Renal pelvis (tissue), 4 donors: ENCODE measurements around the gene TBCEL. TPM values are rescaled to one million over a fixed set of nuclear protein-coding genes. Genes with fewer than 3 reads are reported as not detected.
A peak's percentile ranks its signal among the peaks of the same experiment; 100 is the strongest.
"Not testable (repeated sequence)": the region's sequence is repeated elsewhere in the genome, so short reads cannot be mapped to it uniquely, and the experiment has no call there.

Experiments
- DNase-seq: peaks from one replicate; pipeline ENCODE4 v3.0.0-alpha.2; 2013
- polyA plus RNA-seq, 3 donors: library from polyadenylated mRNA; unstranded; fragments of 120-200 nt; gene quantifications; one replicate each; pipeline ENCODE4 v1.2.1, GENCODE V29; 2013; ENCODE audit not compliant: insufficient read length in 3 of 3

The TBCEL gene
- polyA plus RNA-seq, 3 donors, result 21.8 to 24.8 (median 23.5) TPM

DNA sequence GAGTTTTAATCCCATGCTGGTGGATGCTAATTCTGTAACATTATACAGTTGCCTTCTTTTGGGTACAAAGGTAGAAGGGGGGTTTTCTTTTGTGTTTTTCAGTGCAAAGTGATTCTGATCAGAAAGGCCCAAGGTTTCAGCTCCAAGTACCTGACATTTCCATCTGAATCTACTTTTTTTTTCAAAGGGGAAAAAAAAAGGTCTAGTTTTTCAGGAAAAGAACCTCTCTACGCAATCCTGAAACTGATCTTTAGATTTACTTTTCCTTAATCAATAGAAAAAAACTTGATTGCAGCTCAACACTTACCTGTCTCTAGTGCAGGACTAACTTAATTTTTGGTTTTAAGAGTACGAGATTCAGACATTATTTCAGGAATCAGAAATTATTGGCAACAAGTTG lies 77.0 kb downstream of the TBCEL start, which contains the start of gene TECTA:
Gene TECTA (plus strand): TSS at position 301 of the 400 bp plus-strand sequence. CDS start 1,423 bp downstream, outside the sequence.
- DNase-seq, result no peak

GRCh38 chr11:121104312-121104762 lies 80.4 kb downstream of the TBCEL start:
- no peak for DNase-seq

- DNase-seq, result peak; percentile 45
Observed at GRCh38 chr11:121105063-121105480, 81.2 kb downstream of the TBCEL start.

- peak; percentile 59 for DNase-seq
Observed at GRCh38 chr11:121105481-121106195, 81.7 kb downstream of the TBCEL start.

DNA sequence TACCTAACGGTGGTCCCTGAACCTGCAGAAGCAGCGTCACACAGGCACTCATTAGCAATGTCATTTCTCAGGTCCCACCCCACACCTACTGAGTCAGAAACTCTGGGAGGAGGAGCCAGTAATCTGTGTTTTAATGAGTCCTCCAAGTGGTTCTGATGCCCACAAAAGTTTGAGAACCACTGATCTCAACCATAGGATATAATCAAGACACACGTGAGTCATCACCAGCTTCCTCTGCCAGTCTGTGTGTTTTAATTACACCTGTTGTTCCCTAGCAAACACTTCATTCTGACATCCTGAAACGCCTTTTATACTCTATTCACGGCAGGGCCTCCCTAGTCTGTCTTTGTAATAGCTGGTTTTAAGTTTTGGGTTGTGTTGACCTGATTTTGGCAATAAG lies 82.9 kb downstream of the TBCEL start:
- DNase-seq, result no peak

GRCh38 chr11:121108413-121108812 lies 84.5 kb downstream of the TBCEL start:
- DNase-seq, result no peak

DNA sequence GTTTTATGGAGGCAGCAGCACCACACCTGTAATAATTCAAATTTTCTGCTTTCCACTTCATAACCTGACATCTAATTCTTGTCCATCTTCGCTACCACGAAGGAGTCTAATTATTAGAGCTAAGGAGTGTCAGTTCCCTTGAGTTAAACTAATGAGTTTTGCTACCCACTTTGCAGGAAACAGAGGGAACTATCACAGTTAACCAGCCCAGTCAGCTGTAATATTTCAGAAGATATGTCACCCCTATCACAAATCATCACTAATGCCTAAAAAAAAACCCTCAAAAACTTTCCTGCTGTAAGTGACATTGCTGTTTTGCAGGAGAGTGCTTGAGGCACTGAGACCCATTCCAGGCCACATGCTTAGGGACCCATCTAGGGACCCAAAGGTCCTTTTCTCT lies 85.6 kb downstream of the TBCEL start:
- DNase-seq, result no peak

DNA sequence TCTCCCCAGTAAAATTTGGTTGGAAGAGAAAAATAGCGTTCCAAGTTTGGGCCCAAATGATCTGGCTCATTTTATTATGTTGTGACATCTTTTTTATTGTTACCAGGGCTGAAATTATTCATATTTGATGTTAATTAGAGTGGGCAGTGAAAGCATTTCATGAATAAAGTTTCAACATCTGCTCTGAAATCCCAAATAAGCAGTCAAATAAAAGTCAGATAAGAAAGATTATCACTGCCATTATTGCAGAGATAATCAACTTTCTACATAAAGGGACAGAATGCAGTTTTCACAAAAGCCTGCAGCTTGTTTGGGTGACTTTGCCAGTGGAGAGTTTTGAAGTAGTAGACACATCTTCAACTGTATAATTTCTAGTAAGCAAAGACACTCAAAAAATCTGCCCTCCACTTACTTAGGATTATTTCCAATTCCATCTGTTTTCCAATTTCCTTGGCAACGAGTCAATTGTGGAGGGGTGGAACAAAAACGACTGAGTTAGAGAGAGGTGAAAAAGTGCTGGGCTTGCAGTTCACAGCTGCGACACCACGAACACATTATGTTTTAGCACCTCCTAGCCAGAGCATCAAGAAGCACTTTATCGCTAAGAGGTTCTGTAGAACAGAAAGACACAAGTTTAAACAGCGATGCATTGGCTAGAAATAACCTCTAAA lies 86.1 kb downstream of the TBCEL start:
- no peak for DNase-seq

- DNase-seq, result no peak
Observed at GRCh38 chr11:121110871-121111724, 87.2 kb downstream of the TBCEL start.

DNA sequence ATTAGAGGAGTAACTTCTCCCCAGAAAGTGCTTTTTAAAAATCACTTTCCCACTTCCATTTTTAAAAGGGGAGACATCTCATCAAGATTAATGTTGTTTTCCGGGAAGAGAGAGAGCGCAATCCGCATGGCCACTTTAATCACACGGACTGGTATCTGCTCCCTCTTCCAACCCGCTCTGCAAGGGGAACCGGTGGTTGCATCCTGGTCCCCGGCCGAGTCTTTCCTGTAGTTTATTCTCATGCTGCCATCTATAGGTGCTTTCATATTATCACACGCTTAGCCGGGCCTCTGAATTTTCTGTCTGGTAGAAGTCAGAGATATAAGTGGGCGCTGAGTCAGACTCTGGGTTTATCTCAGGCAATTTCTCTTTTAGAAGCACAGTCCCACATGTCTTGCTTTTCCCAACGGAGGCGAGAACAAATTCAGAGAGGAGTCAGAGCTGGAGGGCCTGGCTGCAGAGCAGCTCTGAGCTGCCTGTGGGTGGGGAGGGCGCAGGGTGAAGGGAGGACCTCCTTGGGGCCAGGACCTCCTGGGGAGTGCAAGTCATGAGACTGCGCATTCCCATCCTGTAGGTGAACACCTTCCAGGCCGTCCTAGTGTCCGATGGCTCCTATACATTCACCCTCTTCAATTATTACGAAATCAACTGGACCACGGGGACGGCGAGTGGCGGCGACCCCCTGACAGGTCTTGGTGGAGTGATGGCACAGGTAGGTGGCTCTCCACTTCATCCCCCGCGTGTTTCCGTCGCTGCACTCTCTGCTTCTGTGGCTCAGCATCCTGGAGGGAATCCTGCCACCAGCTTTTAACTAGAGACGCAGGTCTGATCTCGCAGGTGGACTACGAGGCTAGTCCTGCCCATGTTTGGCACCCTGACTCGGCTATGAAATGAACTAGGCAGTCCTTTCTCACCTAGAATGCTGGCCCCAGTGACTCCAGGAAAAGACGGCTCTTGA lies 88.9 kb downstream of the TBCEL start:
- DNase-seq, result peak; percentile 42

GRCh38 chr11:121113611-121114010 lies 89.7 kb downstream of the TBCEL start:
- no peak for DNase-seq

DNA sequence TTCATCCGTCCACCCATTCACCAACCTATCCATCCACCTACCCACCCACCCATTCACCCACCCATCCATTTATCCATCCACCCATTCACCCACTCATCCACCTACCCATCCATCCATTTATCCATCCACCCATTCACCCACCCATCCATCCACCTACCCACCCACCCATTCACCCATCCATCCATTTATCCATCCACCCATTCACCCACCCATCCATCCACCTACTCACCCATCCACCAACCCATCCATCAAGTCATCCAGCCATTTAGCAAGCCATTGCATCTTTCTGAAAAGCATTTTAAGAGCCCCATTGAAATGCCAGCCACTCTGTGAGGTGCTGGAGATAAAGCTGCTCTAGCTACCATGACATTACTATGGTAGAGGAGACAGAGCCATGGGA lies 91.1 kb downstream of the TBCEL start:
- DNase-seq, result not testable (repeated sequence)

DNA sequence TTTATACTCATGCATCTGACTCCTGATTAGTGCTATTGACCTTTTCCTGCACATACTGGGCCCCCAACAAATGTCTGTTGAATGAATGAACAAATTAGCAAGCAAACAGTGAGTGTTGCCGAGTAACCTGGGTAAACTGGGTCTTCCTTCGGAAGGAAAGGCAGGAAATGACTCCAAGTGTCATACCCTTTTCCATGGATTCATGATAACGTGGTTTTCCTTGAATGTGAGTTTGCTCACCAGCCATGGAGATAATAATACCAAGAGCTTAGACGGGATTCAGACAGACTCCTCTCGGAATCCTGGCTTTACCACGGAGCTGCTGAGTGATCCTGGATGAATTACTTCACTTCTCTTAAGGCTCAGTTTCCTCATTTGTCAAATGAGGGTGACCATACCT lies 93.9 kb downstream of the TBCEL start:
- no peak for DNase-seq

- no peak for DNase-seq
Observed at GRCh38 chr11:121119440-121119839, 95.5 kb downstream of the TBCEL start.

- DNase-seq, result no peak
Observed at GRCh38 chr11:121122328-121122727, 98.4 kb downstream of the TBCEL start.

- DNase-seq, result no peak
Observed at GRCh38 chr11:121123496-121124069, 99.7 kb downstream of the TBCEL start.

DNA sequence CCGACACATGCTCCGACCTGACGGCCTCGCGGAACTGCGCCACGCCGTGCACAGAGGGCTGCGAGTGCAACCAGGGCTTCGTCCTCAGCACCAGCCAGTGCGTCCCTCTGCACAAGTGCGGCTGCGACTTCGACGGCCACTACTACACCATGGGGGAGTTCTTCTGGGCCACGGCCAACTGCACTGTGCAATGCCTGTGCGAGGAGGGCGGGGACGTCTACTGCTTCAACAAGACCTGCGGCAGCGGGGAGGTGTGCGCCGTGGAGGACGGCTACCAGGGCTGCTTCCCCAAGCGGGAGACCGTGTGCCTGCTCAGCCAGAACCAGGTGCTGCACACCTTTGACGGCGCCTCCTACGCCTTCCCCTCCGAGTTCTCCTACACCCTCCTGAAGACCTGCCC lies 103.9 kb downstream of the TBCEL start:
- DNase-seq, result no peak

- no peak for DNase-seq
Observed at GRCh38 chr11:121129362-121130340, 105.7 kb downstream of the TBCEL start.

GRCh38 chr11:121131656-121132055 lies 107.8 kb downstream of the TBCEL start:
- no peak for DNase-seq
